ENCODE measurements around the gene LOXL1. TPM values are rescaled to one million over a fixed set of nuclear protein-coding genes. Genes with fewer than 3 reads are reported as not detected.

The LOXL1 gene
- total and polyA plus RNA-seq, 3 donors from 2014 or later = 13.9 to 56.8 (median 14.9) TPM

GRCh38 chr15:73927003-73927475 is 777 bp downstream of the LOXL1 start:
- 0 to 1% methylated on average over 3 to 65 of the region's 65 CpGs for WGBS, 2 donors
- no peaks in the 10 kb centered on the region for H3K36me3 ChIP-seq (ENCODE audit: low read depth, missing control alignments)
- H3K27ac ChIP-seq = peak overlapping the region; percentile 39 to 59
- intact Hi-C loops (cut with DNase I; ENCODE audit: low total_unique reads) = no loop called here
- TF ChIP-seq, protein P1, sequence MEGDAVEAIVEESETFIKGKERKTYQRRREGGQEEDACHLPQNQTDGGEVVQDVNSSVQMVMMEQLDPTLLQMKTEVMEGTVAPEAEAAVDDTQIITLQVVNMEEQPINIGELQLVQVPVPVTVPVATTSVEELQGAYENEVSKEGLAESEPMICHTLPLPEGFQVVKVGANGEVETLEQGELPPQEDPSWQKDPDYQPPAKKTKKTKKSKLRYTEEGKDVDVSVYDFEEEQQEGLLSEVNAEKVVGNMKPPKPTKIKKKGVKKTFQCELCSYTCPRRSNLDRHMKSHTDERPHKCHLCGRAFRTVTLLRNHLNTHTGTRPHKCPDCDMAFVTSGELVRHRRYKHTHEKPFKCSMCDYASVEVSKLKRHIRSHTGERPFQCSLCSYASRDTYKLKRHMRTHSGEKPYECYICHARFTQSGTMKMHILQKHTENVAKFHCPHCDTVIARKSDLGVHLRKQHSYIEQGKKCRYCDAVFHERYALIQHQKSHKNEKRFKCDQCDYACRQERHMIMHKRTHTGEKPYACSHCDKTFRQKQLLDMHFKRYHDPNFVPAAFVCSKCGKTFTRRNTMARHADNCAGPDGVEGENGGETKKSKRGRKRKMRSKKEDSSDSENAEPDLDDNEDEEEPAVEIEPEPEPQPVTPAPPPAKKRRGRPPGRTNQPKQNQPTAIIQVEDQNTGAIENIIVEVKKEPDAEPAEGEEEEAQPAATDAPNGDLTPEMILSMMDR (IDR thresholded peaks at IDR 0.05) = no peak
- TF ChIP-seq POLR2A (IDR thresholded peaks at IDR 0.05) = no peak
- no peaks in the 10 kb centered on the region for H3K9me3 ChIP-seq
- no peaks in the 10 kb centered on the region for H3K27me3 ChIP-seq
- peak overlapping the region; percentile 66 to 76 for H3K4me3 ChIP-seq
- DNase-seq = peak; percentile 51
- peaks cover 36% of the 10 kb centered on the region for H3K4me1 ChIP-seq

DNA sequence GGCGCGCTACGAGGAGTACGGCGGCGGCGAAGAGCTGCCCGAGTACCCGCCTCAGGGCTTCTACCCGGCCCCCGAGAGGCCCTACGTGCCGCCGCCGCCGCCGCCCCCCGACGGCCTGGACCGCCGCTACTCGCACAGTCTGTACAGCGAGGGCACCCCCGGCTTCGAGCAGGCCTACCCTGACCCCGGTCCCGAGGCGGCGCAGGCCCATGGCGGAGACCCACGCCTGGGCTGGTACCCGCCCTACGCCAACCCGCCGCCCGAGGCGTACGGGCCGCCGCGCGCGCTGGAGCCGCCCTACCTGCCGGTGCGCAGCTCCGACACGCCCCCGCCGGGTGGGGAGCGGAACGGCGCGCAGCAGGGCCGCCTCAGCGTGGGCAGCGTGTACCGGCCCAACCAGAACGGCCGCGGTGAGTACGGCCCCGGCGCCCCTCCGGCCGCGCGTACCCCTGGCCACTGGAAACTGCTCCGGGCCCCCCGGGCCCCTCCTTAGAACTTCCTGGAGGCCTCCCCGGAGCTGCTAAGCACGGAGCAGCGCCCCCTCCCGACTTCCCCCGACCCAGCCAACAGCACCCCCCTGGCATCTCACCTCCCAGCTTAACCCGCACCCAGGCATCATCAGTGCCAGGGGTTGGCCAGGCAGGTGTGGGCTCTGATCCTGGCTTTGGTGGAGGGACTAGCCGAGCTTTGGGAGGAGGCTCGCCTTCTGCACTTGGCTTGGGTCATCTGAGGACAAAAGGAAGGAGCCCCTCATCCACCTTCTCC is 1.4 kb downstream of the LOXL1 start:
- peak; percentile 73 for DNase-seq
- Histone ChIP-seq H3K9me3 (no peaks in the 10 kb centered on the region), H3K36me3 (ENCODE audit: low read depth, missing control alignments) (no peaks in the 10 kb centered on the region), H3K27me3 (no peaks in the 10 kb centered on the region), H3K4me1 (peaks cover 30% of the 10 kb centered on the region), H3K4me3 (peak overlapping the region; percentile 66 to 76), H3K27ac (peak overlapping the region; percentile 39 to 59)
- no peak for TF ChIP-seq POLR2A (IDR thresholded peaks at IDR 0.05)
- TF ChIP-seq, protein P1 (IDR thresholded peaks at IDR 0.05) = peak; percentile 13 to 33 (median 24)
- WGBS, 2 donors = 1 to 12% methylated on average over 12 to 64 of the region's 78 CpGs
- intact Hi-C loops (cut with DNase I; ENCODE audit: low total_unique reads) = no loop called here

DNA sequence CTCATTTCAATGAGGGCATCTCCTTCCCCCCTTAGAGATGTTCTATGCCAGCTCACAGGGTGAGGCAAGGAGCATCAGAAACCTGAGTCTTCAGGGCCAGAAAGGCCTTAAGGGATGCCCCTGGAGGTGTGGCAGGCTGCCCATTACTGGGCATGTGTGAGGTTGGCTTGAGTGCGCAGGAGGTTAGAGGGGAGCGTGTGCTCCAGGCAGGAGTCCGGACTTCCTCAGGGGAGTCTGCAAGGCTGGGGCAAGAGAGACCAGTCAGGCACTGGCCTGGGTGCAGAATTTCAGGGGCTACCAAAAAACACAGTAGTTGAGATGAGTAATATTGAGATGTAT is 1.9 kb downstream of the LOXL1 start:
- H3K4me3 ChIP-seq = peak overlapping the region; percentile 66 to 76
- no peaks in the 10 kb centered on the region for H3K27me3 ChIP-seq
- intact Hi-C loops (cut with DNase I; ENCODE audit: low total_unique reads) = no loop called here
- TF ChIP-seq, protein P1 (IDR thresholded peaks at IDR 0.05) = no peak
- TF ChIP-seq POLR2A (IDR thresholded peaks at IDR 0.05) = no peak
- H3K4me1 ChIP-seq = peaks cover 25% of the 10 kb centered on the region
- H3K27ac ChIP-seq = no peak overlapping the region
- no peaks in the 10 kb centered on the region for H3K9me3 ChIP-seq
- no peaks in the 10 kb centered on the region for H3K36me3 ChIP-seq (ENCODE audit: low read depth, missing control alignments)
- WGBS, 2 donors = 59 to 60% methylated on average over 3 of the region's 3 CpGs
- DNase-seq = no peak

DNA sequence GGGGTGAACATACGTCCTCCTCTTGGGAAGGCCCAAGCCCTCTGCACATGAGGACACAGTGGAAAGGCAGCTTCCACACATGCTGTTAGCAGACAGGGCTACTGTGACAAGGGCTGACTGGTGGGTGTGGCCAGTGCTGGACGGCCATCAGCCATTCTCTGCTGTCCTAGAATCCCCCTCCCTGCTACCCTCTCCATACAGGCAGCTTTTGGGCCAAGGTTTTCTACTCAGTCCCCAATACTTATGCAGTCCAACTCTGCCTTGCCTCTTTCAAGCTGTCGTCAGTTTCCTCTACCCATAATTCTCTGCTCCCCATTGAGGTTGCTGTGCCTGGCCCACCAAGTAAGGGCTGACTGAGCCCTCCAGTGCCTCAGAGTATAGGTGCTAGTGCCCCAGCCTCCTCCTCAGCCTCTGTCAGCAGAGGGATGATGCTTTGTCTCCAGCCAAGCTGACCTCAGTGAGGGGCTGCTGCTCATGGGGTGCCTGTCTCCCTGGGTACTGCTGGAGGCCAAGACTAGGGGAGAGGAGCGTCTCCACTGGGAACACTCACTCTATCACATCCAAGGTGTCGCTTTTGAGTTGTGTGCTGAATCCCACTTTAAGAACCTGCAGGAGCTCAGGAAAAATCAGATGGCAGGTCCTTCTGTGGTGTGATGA is 2.8 kb downstream of the LOXL1 start:
- Histone ChIP-seq H3K4me3 (no peak overlapping the region), H3K27me3 (no peaks in the 10 kb centered on the region), H3K36me3 (ENCODE audit: low read depth, missing control alignments) (no peaks in the 10 kb centered on the region), H3K4me1 (peaks cover 16% of the 10 kb centered on the region), H3K27ac (no peak overlapping the region), H3K9me3 (no peaks in the 10 kb centered on the region)
- DNase-seq = no peak
- intact Hi-C loops (cut with DNase I; ENCODE audit: low total_unique reads) = no loop called here
- WGBS, 2 donors = 51 to 72% methylated on average over 4 to 5 of the region's 5 CpGs
- no peak for TF ChIP-seq POLR2A (IDR thresholded peaks at IDR 0.05)
- TF ChIP-seq, protein P1 (IDR thresholded peaks at IDR 0.05) = no peak

Data from testis (tissue), 3 donors.